ENCODE measurements around the gene FHL2. TPM values are rescaled to one million over a fixed set of nuclear protein-coding genes. Genes with fewer than 3 reads are reported as not detected.

Gene FHL2
- total and polyA plus RNA-seq, 2 experiments from 2014 or later: 17.9 to 18.8 TPM

GRCh38 chr2:105384216-105384615, 14.6 kb downstream of the FHL2 start:
- Histone ChIP-seq H3K27ac (no peak overlapping the region), H3K9me3 (ENCODE audit: low read depth) (no peaks in the 10 kb centered on the region), H3K79me2 (peaks cover 3% of the 10 kb centered on the region), H3K9me2 (replicated peaks; ENCODE audit: insufficient read depth) (no peaks in the 10 kb centered on the region), H3K36me3 (replicated peaks; ENCODE audit: insufficient read depth, low read depth) (no peaks in the 10 kb centered on the region), H2AFZ (no peak overlapping the region), H4K20me1 (ENCODE audit: insufficient read depth, poor library complexity, severe bottlenecking) (no peaks in the 10 kb centered on the region), H3K4me1 (ENCODE audit: insufficient read depth) (peaks cover 6% of the 10 kb centered on the region), H3K27me3 (no peaks in the 10 kb centered on the region), H3K4me3 (no peak overlapping the region), H3K4me2 (no peak overlapping the region)
- no peak for TF ChIP-seq EZH2 (IDR thresholded peaks at IDR 0.05; ENCODE audit: borderline replicate concordance)
- TF ChIP-seq CTCF (IDR thresholded peaks at IDR 0.05; ENCODE audit: poor library complexity): peak; percentile 3
- no peak for TF ChIP-seq EZH2phosphoT487 (IDR thresholded peaks at IDR 0.05; ENCODE audit: low read depth, severe bottlenecking, unreplicated experiment)
- 89% methylated on average over 7 of the region's 7 CpGs for WGBS (ENCODE audit: low lambda C conversion rate, missing lambda C conversion rate)
- DNase-seq (ENCODE audit: low spot score): no peak

- Histone ChIP-seq H3K9me3 (ENCODE audit: low read depth) (no peaks in the 10 kb centered on the region), H3K4me1 (ENCODE audit: insufficient read depth) (peaks cover 6% of the 10 kb centered on the region), H3K27ac (no peak overlapping the region), H3K79me2 (peaks cover 3% of the 10 kb centered on the region), H4K20me1 (ENCODE audit: insufficient read depth, poor library complexity, severe bottlenecking) (no peaks in the 10 kb centered on the region), H3K36me3 (replicated peaks; ENCODE audit: insufficient read depth, low read depth) (no peaks in the 10 kb centered on the region), H3K9me2 (replicated peaks; ENCODE audit: insufficient read depth) (no peaks in the 10 kb centered on the region), H3K4me3 (no peak overlapping the region), H3K4me2 (no peak overlapping the region), H3K27me3 (no peaks in the 10 kb centered on the region), H2AFZ (no peak overlapping the region)
- WGBS (ENCODE audit: low lambda C conversion rate, missing lambda C conversion rate): 79% methylated on average over 8 of the region's 8 CpGs
- DNase-seq (ENCODE audit: low spot score): no peak
- no peak for TF ChIP-seq CTCF (IDR thresholded peaks at IDR 0.05; ENCODE audit: poor library complexity)
- TF ChIP-seq EZH2phosphoT487 (IDR thresholded peaks at IDR 0.05; ENCODE audit: low read depth, severe bottlenecking, unreplicated experiment): no peak
- TF ChIP-seq EZH2 (IDR thresholded peaks at IDR 0.05; ENCODE audit: borderline replicate concordance): no peak
Measured at GRCh38 chr2:105383432-105384166, 15.3 kb downstream of the FHL2 start.

- no peak overlapping the region for H2AFZ ChIP-seq
- H3K4me3 ChIP-seq: no peak overlapping the region
- no peaks in the 10 kb centered on the region for H3K27me3 ChIP-seq
- H3K4me2 ChIP-seq: no peak overlapping the region
- H3K36me3 ChIP-seq (replicated peaks; ENCODE audit: insufficient read depth, low read depth): no peaks in the 10 kb centered on the region
- no peaks in the 10 kb centered on the region for H4K20me1 ChIP-seq (ENCODE audit: insufficient read depth, poor library complexity, severe bottlenecking)
- 95% methylated on average over 5 of the region's 5 CpGs for WGBS (ENCODE audit: low lambda C conversion rate, missing lambda C conversion rate)
- no peak for DNase-seq (ENCODE audit: low spot score)
- no peak overlapping the region for H3K27ac ChIP-seq
- H3K9me3 ChIP-seq (ENCODE audit: low read depth): no peaks in the 10 kb centered on the region
- TF ChIP-seq EZH2 (IDR thresholded peaks at IDR 0.05; ENCODE audit: borderline replicate concordance) (no peak), EZH2phosphoT487 (IDR thresholded peaks at IDR 0.05; ENCODE audit: low read depth, severe bottlenecking, unreplicated experiment) (no peak), CTCF (IDR thresholded peaks at IDR 0.05; ENCODE audit: poor library complexity) (no peak)
- H3K4me1 ChIP-seq (ENCODE audit: insufficient read depth): peaks cover 6% of the 10 kb centered on the region
- peaks cover 1% of the 10 kb centered on the region for H3K79me2 ChIP-seq
- no peaks in the 10 kb centered on the region for H3K9me2 ChIP-seq (replicated peaks; ENCODE audit: insufficient read depth)
Measured at GRCh38 chr2:105382177-105382576, 16.7 kb downstream of the FHL2 start.

Data from hepatocyte (in vitro differentiated cells).